Lung (tissue), 13 donors: ENCODE results near the gene GNAZ. TPM values are rescaled to one million over a fixed set of nuclear protein-coding genes. Genes with fewer than 3 reads are reported as not detected.

Source experiments
- ATAC-seq: fragments of 200-7000 bp; cut with Tn5 transposase; one replicate; pipeline ENCODE4 v1.9.1; 2020; ENCODE audit warnings: moderate number of reproducible peaks; ENCODE audit not compliant: insufficient read depth, low FRiP score
- DNase-seq, 3 donors: peaks; one replicate each; pipeline ENCODE4 v3.0.0-alpha.2; 2013 to 2017
- H3K27ac ChIP-seq, 2 donors: one replicate each; pipeline ENCODE4 v1.5.1; 2013; ENCODE audit warnings: mild to moderate bottlenecking in 2 of 2, moderate library complexity in 2 of 2, control low read depth in 1 of 2, inconsistent platforms in 1 of 2, low read depth in 1 of 2, low read length in 1 of 2
- H3K27me3 ChIP-seq, 3 donors: one replicate each; pipeline ENCODE4 v1.5.1; 2013; ENCODE audit warnings: low read length in 2 of 3; ENCODE audit not compliant: control insufficient read depth in 3 of 3, insufficient read depth in 3 of 3
- H3K36me3 ChIP-seq, 4 donors: one replicate each; pipeline ENCODE4 v1.5.1; 2013; ENCODE audit warnings: low read length in 4 of 4, mild to moderate bottlenecking in 1 of 4, moderate library complexity in 1 of 4; ENCODE audit not compliant: control insufficient read depth in 4 of 4, insufficient read depth in 4 of 4
- H3K4me1 ChIP-seq, 5 donors: one replicate each; pipeline ENCODE4 v1.5.1; 2013; ENCODE audit warnings: low read length in 5 of 5, mild to moderate bottlenecking in 2 of 5, moderate library complexity in 1 of 5; ENCODE audit not compliant: control insufficient read depth in 5 of 5, insufficient read depth in 5 of 5
- H3K4me3 ChIP-seq: one replicate; pipeline ENCODE4 v1.5.1; 2013; ENCODE audit warnings: mild to moderate bottlenecking, control low read depth, moderate library complexity
- H3K9ac ChIP-seq, 2 donors: one replicate each; pipeline ENCODE4 v1.5.1; 2013; ENCODE audit warnings: low read length in 2 of 2, control low read depth in 1 of 2; ENCODE audit not compliant: insufficient read depth in 1 of 2
- H3K9me3 ChIP-seq, 4 donors: one replicate each; pipeline ENCODE4 v1.5.1; 2013; ENCODE audit warnings: low read length in 3 of 4, mild to moderate bottlenecking in 1 of 4, moderate library complexity in 1 of 4; ENCODE audit not compliant: control insufficient read depth in 4 of 4, insufficient read depth in 3 of 4
- CTCF ChIP-seq: IDR thresholded peaks from 2 replicates; pipeline ENCODE4 v1.5.1; 2012; ENCODE audit warnings: mild to moderate bottlenecking; ENCODE audit errors: control extremely low read depth, extremely low read depth
- WGBS, 2 donors: extraction: QIAGEN DNeasy Blood & Tissue Kit; methylation state at CpG; one replicate each; pipeline ENCODE4 v1.1.7; 2013; 5-methylcytosine and 5-hydroxymethylcytosine counted together
- polyA plus RNA-seq, 2 donors: library from polyadenylated mRNA; stranded (reverse); fragments of 200-250 nt; gene quantifications; one replicate each; pipeline ENCODE4 v1.2.1, GENCODE V29; 2013
- small RNA-seq: library from RNA; depleted of rRNA; stranded (forward); fragments of <200 nt; gene quantifications from one replicate; pipeline ENCODE3, GENCODE V24; 2014; ENCODE audit warnings: low replicate concordance
- total RNA-seq, 2 donors: library from RNA; depleted of rRNA in 1 of 2; stranded (reverse); fragments of >200 nt in 1 of 2; gene quantifications; one replicate each; pipeline ENCODE4 v1.2.1, GENCODE V29; 2014 to 2021
- donor health status: control.
- donor health status: control.
- donor health status: Bipolar disorder and iron deficiency.
- donor health status: healthy.
- donor health status: DM: yes; HTN: yes; CAD: no.

The GNAZ gene
- total and polyA plus RNA-seq, 4 donors: 0.77 to 5.0 (median 2.3) TPM

DNA sequence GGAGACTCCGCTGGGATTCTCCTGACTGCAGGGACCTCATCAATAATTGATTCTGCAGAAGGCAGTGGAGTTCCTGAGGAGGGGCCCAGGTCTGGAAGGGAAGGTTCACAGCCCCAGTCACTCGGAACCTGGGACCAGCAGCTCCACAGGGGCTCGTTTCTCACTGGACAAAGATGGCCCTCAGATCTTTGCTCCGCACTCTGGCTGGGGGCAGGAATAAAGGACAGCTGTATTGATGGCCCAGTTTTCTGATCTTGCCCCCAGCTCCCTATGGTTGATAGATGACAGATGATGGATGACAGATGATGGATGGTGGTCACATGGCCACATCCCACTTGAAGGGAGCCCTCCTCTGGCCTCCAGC is 98.7 kb downstream of the GNAZ start:
- Histone ChIP-seq H3K27me3 (no peaks in the 10 kb centered on the region), H3K36me3 (no peaks in the 10 kb centered on the region), H3K4me3 (no peak overlapping the region), H3K4me1 (peaks cover 0 to 12% (median 0%) of the 10 kb centered on the region in 5 donors), H3K9ac (no peak overlapping the region), H3K9me3 (no peaks in the 10 kb centered on the region), H3K27ac (no peak overlapping the region)
- TF ChIP-seq CTCF: no peak
- DNase-seq: no peak
- 94 to 99% methylated on average over 4 of the region's 4 CpGs for WGBS, 2 donors
- no peak for ATAC-seq

Small RNAs within 50 kb of the gene (small RNA-seq; reads per million reads assigned to genes)
- gene RF00017 (not detected), gene RF00066 (not detected)

Other genes starting within 250 kb of the GNAZ start
- gene IGLL5, start 182.7 kb upstream of the GNAZ start, total RNA-seq: 10 to 100 TPM in 1 of 2 donors, 1 to 10 TPM in 1; 5.4 to 21.5 TPM
- gene IGLL5, start 182.7 kb upstream of the GNAZ start, polyA plus RNA-seq: 10 to 100 TPM in 1 of 2 donors, 1 to 10 TPM in 1; 6.1 to 16.4 TPM
- gene RSPH14, start 71.5 kb downstream of the GNAZ start, total RNA-seq: 1 to 10 TPM; 4.1 to 5.8 TPM
- 1 to 10 TPM; 1.5 to 1.7 TPM for gene RSPH14, start 71.5 kb downstream of the GNAZ start, polyA plus RNA-seq
- 10 to 100 TPM; 11.2 to 27.5 TPM for gene RAB36, start 75.0 kb downstream of the GNAZ start, total RNA-seq
- gene RAB36, start 75.0 kb downstream of the GNAZ start, polyA plus RNA-seq: 1 to 10 TPM; 4.4 to 8.0 TPM
- 10 to 100 TPM; 28.4 to 67.3 TPM for gene BCR, start 110.0 kb downstream of the GNAZ start, total RNA-seq
- 10 to 100 TPM; 21.8 to 35.2 TPM for gene BCR, start 110.0 kb downstream of the GNAZ start, polyA plus RNA-seq